HG02759 (cell line): Measurements from ENCODE around the gene RFT1.

Source experiments
- ATAC-seq: cut with Tn5 transposase; IDR thresholded peaks from one replicate; pipeline ENCODE4 v1.9.1; 2021; ENCODE audit warnings: mild to moderate bottlenecking, moderate library complexity; ENCODE audit not compliant: unreplicated experiment

Gene RFT1

GRCh38 chr3:53150247-53151085 is 20.2 kb upstream of the RFT1 start:
- no peak for ATAC-seq

GRCh38 chr3:53149699-53150098 is 19.5 kb upstream of the RFT1 start:
- no peak for ATAC-seq

- no peak for ATAC-seq
Measured at GRCh38 chr3:53149006-53149690, 18.9 kb upstream of the RFT1 start.

GRCh38 chr3:53147903-53148400 is 17.7 kb upstream of the RFT1 start:
- no peak for ATAC-seq

GRCh38 chr3:53147151-53147902 is 17.1 kb upstream of the RFT1 start:
- ATAC-seq: no peak

GRCh38 chr3:53146319-53146891 is 16.2 kb upstream of the RFT1 start:
- no peak for ATAC-seq

- no peak for ATAC-seq
Measured at GRCh38 chr3:53145713-53146080, 15.5 kb upstream of the RFT1 start.

- no peak for ATAC-seq
Measured at GRCh38 chr3:53144862-53145712, 14.9 kb upstream of the RFT1 start.

- no peak for ATAC-seq
Measured at GRCh38 chr3:53144446-53144845, 14.2 kb upstream of the RFT1 start.

GRCh38 chr3:53142986-53143385 is 12.8 kb upstream of the RFT1 start:
- no peak for ATAC-seq

- peak; percentile 45 for ATAC-seq
Measured at GRCh38 chr3:53140847-53141845, 10.9 kb upstream of the RFT1 start.

GRCh38 chr3:53139906-53140846 is 9.9 kb upstream of the RFT1 start:
- ATAC-seq: no peak

- ATAC-seq: no peak
Measured at GRCh38 chr3:53137835-53138446, 7.7 kb upstream of the RFT1 start.

- ATAC-seq: no peak
Measured at GRCh38 chr3:53137221-53137620, 7.0 kb upstream of the RFT1 start.

GRCh38 chr3:53134631-53135232 is 4.5 kb upstream of the RFT1 start:
- peak; percentile 54 for ATAC-seq

GRCh38 chr3:53132347-53132746 is 2.1 kb upstream of the RFT1 start:
- ATAC-seq: no peak

- ATAC-seq: no peak
Measured at GRCh38 chr3:53131096-53131495, 861 bp upstream of the RFT1 start.
